ENCODE results near the gene RBKS.

RBKS gene

DNA sequence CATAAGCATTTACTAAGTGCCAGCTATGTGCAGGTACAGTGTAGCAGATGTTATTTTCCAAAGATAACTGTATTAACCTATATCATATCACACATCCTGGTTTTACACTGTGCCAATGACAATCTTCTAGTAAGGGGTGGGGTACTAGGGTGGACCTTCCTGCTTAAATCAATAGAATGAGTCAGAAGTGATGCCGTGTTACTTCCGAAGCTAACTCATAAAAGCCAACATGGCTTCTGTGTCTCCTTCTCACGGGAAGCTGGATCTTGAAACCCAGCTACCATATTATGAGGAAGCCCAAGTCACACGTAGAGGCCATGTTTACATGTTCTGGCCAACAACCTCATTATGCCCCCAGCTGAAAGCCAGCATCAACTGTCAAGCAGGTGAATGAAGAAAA lies 59.5 kb downstream of the RBKS start:
- Histone ChIP-seq H3K27ac (ENCODE audit: low read length) (no peak overlapping the region), H3K9me3 (ENCODE audit: control insufficient read depth in 2 of 2, low read length in 2 of 2) (no peaks in the 10 kb centered on the region), H3K9ac (ENCODE audit: low read length in 2 of 2) (no peak overlapping the region), H3K36me3 (ENCODE audit: control insufficient read depth in 2 of 2, insufficient read depth in 2 of 2, low read length in 2 of 2) (no peaks in the 10 kb centered on the region), H3K4me3 (ENCODE audit: low read length in 2 of 2) (no peak overlapping the region), H3K4me1 (ENCODE audit: control insufficient read depth, insufficient read depth, low read length) (no peaks in the 10 kb centered on the region), H3K27me3 (ENCODE audit: control insufficient read depth in 1 of 2, insufficient read depth in 2 of 2, low read length in 2 of 2) (no peaks in the 10 kb centered on the region)

DNA sequence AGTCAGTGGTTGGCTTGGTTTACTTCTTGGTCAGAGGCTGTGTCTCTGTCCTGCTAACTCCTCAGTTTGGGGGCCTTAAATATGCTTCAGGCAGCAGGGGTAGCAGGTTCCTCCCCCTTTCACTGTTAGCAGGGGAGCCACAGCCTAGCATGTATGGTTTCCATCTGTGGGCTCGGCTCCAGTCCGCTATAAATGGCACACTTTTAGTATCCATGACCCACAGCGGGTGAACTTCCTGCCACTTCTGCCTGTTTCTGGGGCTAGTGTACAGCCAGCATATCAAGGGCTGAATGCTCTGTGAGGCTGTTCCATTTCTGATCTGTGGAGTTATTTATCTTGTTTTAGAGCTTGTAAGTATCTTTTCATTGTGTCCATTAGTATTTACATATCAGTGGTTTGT lies 60.4 kb downstream of the RBKS start:
- no peak overlapping the region for H3K9ac ChIP-seq (ENCODE audit: low read length in 2 of 2)
- H3K4me1 ChIP-seq (ENCODE audit: control insufficient read depth, insufficient read depth, low read length): no peaks in the 10 kb centered on the region
- no peaks in the 10 kb centered on the region for H3K9me3 ChIP-seq (ENCODE audit: control insufficient read depth in 2 of 2, low read length in 2 of 2)
- no peaks in the 10 kb centered on the region for H3K27me3 ChIP-seq (ENCODE audit: control insufficient read depth in 1 of 2, insufficient read depth in 2 of 2, low read length in 2 of 2)
- no peaks in the 10 kb centered on the region for H3K36me3 ChIP-seq (ENCODE audit: control insufficient read depth in 2 of 2, insufficient read depth in 2 of 2, low read length in 2 of 2)
- no peak overlapping the region for H3K27ac ChIP-seq (ENCODE audit: low read length)
- no peak overlapping the region for H3K4me3 ChIP-seq (ENCODE audit: low read length in 2 of 2)

DNA sequence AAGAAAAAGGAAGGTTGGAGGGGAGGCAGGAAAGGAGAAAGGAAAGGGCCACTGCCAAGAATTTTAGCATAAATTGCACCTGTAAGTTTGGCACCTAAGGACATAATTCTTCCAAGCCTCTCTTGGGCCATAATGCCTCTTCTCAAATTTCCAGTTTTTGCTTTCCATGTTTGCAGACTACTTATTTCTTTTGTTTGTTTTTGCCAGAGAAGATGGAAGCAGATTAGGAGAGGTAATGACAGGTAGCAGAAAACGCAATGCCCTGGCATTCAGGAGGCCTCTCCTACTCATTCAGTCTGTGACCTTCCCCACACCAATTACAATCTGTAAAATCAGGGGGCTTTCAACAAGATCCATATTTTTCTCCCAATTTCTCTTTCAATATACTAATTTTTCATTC lies 61.9 kb downstream of the RBKS start:
- Histone ChIP-seq H3K27ac (ENCODE audit: low read length) (no peak overlapping the region), H3K36me3 (ENCODE audit: control insufficient read depth in 2 of 2, insufficient read depth in 2 of 2, low read length in 2 of 2) (no peaks in the 10 kb centered on the region), H3K27me3 (ENCODE audit: control insufficient read depth in 1 of 2, insufficient read depth in 2 of 2, low read length in 2 of 2) (no peaks in the 10 kb centered on the region), H3K9me3 (ENCODE audit: control insufficient read depth in 2 of 2, low read length in 2 of 2) (peaks cover 0 to 5% of the 10 kb centered on the region in 2 donors), H3K4me1 (ENCODE audit: control insufficient read depth, insufficient read depth, low read length) (no peaks in the 10 kb centered on the region), H3K9ac (ENCODE audit: low read length in 2 of 2) (no peak overlapping the region), H3K4me3 (ENCODE audit: low read length in 2 of 2) (no peak overlapping the region)

DNA sequence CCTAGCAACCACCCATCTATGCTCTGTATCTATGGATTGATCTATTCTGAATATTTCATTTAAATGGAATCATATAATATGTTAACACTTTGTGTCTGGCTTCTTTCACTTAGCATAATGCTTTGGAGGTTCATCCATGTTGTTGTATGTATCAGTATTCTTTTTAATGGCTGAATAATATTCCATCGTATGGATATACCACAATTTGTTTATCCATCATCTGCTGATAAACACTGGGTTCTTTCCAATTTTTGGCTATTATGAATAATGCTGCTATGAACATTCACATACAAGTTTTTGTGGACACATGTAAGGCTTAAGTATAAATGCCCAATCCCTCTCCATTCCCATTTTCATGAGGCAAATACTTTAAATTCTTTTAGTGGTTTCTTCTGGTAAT lies 65.8 kb downstream of the RBKS start:
- Histone ChIP-seq H3K4me1 (ENCODE audit: control insufficient read depth, insufficient read depth, low read length) (no peaks in the 10 kb centered on the region), H3K27me3 (ENCODE audit: control insufficient read depth in 1 of 2, insufficient read depth in 2 of 2, low read length in 2 of 2) (no peaks in the 10 kb centered on the region), H3K4me3 (ENCODE audit: low read length in 2 of 2) (no peak overlapping the region), H3K9me3 (ENCODE audit: control insufficient read depth in 2 of 2, low read length in 2 of 2) (peaks cover 0 to 5% of the 10 kb centered on the region in 2 donors), H3K9ac (ENCODE audit: low read length in 2 of 2) (no peak overlapping the region), H3K27ac (ENCODE audit: low read length) (no peak overlapping the region), H3K36me3 (ENCODE audit: control insufficient read depth in 2 of 2, insufficient read depth in 2 of 2, low read length in 2 of 2) (no peaks in the 10 kb centered on the region)

DNA sequence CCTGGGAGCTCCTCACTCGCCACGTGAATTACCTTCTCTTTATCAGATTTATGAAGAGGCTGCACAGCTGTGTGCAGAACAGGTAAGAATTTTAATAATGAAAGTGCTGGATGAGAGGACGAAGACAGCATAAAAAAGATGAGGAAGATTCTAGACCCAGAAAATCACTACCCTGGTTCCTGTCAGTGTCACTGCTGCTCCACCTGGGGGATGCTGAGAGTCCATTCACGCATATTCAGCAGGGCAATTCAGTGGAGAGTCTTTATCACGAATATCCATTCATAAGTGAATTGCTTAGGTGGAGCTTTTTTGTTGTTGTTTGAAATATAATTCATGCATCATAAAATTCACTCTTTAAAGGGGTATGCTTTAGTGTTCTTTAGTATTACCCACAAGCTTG lies 66.6 kb downstream of the RBKS start:
- Histone ChIP-seq H3K4me3 (ENCODE audit: low read length in 2 of 2) (no peak overlapping the region), H3K9ac (ENCODE audit: low read length in 2 of 2) (no peak overlapping the region), H3K36me3 (ENCODE audit: control insufficient read depth in 2 of 2, insufficient read depth in 2 of 2, low read length in 2 of 2) (no peaks in the 10 kb centered on the region), H3K27me3 (ENCODE audit: control insufficient read depth in 1 of 2, insufficient read depth in 2 of 2, low read length in 2 of 2) (no peaks in the 10 kb centered on the region), H3K27ac (ENCODE audit: low read length) (no peak overlapping the region), H3K4me1 (ENCODE audit: control insufficient read depth, insufficient read depth, low read length) (no peaks in the 10 kb centered on the region), H3K9me3 (ENCODE audit: control insufficient read depth in 2 of 2, low read length in 2 of 2) (peaks cover 0 to 5% of the 10 kb centered on the region in 2 donors)

DNA sequence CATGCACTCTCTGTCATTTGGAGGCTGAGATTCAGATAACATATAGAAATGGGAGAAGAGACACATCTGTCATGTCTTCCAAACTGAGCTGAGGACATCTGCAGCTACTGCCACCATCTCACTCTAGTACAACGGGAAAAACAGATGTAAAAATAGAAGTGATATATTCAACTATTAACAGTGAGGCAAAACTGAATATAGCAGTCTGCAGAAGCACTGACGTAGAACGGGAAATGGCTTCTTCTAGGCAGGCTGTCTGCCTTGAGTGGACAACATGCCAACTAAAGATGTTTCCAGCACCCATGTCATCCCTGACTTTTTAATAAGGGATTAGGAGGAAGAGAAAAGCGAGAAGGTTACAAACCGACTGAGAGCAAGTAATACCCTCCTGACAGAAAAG lies 67.1 kb downstream of the RBKS start:
- no peak overlapping the region for H3K27ac ChIP-seq (ENCODE audit: low read length)
- no peaks in the 10 kb centered on the region for H3K4me1 ChIP-seq (ENCODE audit: control insufficient read depth, insufficient read depth, low read length)
- no peak overlapping the region for H3K9ac ChIP-seq (ENCODE audit: low read length in 2 of 2)
- no peaks in the 10 kb centered on the region for H3K27me3 ChIP-seq (ENCODE audit: control insufficient read depth in 1 of 2, insufficient read depth in 2 of 2, low read length in 2 of 2)
- no peak overlapping the region for H3K4me3 ChIP-seq (ENCODE audit: low read length in 2 of 2)
- no peaks in the 10 kb centered on the region for H3K36me3 ChIP-seq (ENCODE audit: control insufficient read depth in 2 of 2, insufficient read depth in 2 of 2, low read length in 2 of 2)
- H3K9me3 ChIP-seq (ENCODE audit: control insufficient read depth in 2 of 2, low read length in 2 of 2): peaks cover 0 to 5% of the 10 kb centered on the region in 2 donors

DNA sequence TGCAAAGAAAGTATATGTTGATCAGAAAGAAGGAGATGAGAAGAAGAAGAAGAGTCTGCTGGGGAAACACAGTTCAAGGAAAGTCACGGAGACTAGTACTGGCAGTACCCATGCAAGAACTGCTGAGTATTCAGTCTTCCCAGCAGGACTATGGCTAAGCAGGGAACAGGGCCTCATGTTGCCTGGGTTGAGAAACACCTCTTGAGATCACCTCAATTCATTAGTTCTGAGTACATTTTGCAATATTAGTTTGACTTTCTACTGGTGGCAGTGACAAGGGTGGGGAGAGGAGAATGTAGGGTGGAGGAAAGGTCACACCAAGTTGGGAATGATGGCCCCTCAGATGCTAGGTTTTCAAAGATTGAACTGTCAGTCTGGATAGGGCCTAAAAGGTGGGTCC lies 68.1 kb downstream of the RBKS start:
- H3K9me3 ChIP-seq (ENCODE audit: control insufficient read depth in 2 of 2, low read length in 2 of 2): peaks cover 0 to 5% of the 10 kb centered on the region in 2 donors
- no peak overlapping the region for H3K27ac ChIP-seq (ENCODE audit: low read length)
- H3K27me3 ChIP-seq (ENCODE audit: control insufficient read depth in 1 of 2, insufficient read depth in 2 of 2, low read length in 2 of 2): no peaks in the 10 kb centered on the region
- H3K36me3 ChIP-seq (ENCODE audit: control insufficient read depth in 2 of 2, insufficient read depth in 2 of 2, low read length in 2 of 2): no peaks in the 10 kb centered on the region
- H3K9ac ChIP-seq (ENCODE audit: low read length in 2 of 2): no peak overlapping the region
- no peaks in the 10 kb centered on the region for H3K4me1 ChIP-seq (ENCODE audit: control insufficient read depth, insufficient read depth, low read length)
- no peak overlapping the region for H3K4me3 ChIP-seq (ENCODE audit: low read length in 2 of 2)

DNA sequence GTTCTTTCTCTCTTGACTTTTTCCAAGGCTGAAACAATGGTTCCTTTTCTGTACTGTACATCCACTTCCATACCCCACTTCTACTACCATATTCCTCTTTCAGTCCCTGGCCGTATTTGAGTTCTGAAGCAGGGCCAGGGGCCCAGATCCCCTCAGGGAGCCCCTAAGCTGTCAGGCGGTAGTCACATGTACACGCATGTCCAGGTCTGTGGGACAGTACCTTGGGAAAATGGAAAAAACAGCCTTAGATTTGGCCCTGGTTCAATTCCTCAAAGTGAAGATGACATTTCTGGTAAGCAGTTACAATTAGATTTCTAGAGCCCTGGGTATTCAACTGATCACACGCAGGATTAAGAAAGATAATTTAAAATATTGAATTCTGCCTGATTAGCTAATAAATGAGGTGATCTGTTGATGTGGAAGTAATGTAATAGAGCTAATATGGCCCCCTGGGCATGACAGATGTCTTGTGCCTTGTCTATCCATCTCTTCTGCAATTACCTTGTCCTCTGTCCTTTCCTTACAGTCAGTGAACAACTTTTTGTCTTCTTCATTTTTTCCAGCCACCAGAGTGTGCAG lies 74.2 kb downstream of the RBKS start:
- Histone ChIP-seq H3K9me3 (ENCODE audit: control insufficient read depth in 2 of 2, low read length in 2 of 2) (no peaks in the 10 kb centered on the region), H3K36me3 (ENCODE audit: control insufficient read depth in 2 of 2, insufficient read depth in 2 of 2, low read length in 2 of 2) (no peaks in the 10 kb centered on the region), H3K27me3 (ENCODE audit: control insufficient read depth in 1 of 2, insufficient read depth in 2 of 2, low read length in 2 of 2) (no peaks in the 10 kb centered on the region), H3K27ac (ENCODE audit: low read length) (no peak overlapping the region), H3K4me1 (ENCODE audit: control insufficient read depth, insufficient read depth, low read length) (no peaks in the 10 kb centered on the region), H3K9ac (ENCODE audit: low read length in 2 of 2) (no peak overlapping the region), H3K4me3 (ENCODE audit: low read length in 2 of 2) (no peak overlapping the region)

DNA sequence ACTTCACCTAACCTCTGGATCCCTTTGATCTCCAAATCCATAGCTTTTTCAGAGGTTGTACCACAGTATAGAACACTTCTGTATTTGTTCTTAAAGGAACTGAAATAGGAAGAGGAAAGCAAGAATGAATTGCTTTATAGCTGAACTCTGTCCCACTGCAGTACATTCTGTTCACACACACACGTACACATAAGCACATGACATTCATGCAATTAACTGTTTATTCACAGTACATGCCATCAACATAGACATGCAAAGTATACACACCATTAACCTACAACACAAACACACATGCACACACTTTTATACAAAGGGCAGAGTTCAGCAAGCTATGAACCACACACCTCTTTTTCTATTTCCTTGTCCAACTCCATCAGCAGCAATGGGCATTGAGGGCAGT lies 75.4 kb downstream of the RBKS start:
- no peak overlapping the region for H3K4me3 ChIP-seq (ENCODE audit: low read length in 2 of 2)
- no peaks in the 10 kb centered on the region for H3K27me3 ChIP-seq (ENCODE audit: control insufficient read depth in 1 of 2, insufficient read depth in 2 of 2, low read length in 2 of 2)
- no peak overlapping the region for H3K27ac ChIP-seq (ENCODE audit: low read length)
- no peaks in the 10 kb centered on the region for H3K36me3 ChIP-seq (ENCODE audit: control insufficient read depth in 2 of 2, insufficient read depth in 2 of 2, low read length in 2 of 2)
- no peaks in the 10 kb centered on the region for H3K9me3 ChIP-seq (ENCODE audit: control insufficient read depth in 2 of 2, low read length in 2 of 2)
- no peaks in the 10 kb centered on the region for H3K4me1 ChIP-seq (ENCODE audit: control insufficient read depth, insufficient read depth, low read length)
- no peak overlapping the region for H3K9ac ChIP-seq (ENCODE audit: low read length in 2 of 2)

DNA sequence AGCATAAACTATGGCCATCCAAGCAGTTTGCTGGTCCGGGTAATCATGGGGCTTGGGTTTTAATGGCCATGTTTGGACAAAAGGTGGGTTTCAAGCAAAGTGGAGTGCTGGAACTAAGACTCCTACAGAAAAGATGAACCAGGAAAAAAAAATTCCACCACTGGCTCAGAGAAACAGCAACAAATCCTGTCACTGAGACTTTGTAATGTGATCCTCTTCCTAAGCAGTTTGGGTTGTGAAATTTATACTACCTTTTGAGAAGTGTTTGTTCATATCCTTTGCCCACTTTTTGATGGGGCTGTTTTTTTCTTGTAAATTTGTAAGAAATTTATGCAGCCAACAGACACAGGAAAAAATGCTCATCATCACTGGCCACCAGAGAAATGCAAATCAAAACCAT lies 78.4 kb downstream of the RBKS start:
- Histone ChIP-seq H3K9ac (ENCODE audit: low read length in 2 of 2) (no peak overlapping the region), H3K27ac (ENCODE audit: low read length) (no peak overlapping the region), H3K4me3 (ENCODE audit: low read length in 2 of 2) (no peak overlapping the region), H3K4me1 (ENCODE audit: control insufficient read depth, insufficient read depth, low read length) (no peaks in the 10 kb centered on the region), H3K36me3 (ENCODE audit: control insufficient read depth in 2 of 2, insufficient read depth in 2 of 2, low read length in 2 of 2) (no peaks in the 10 kb centered on the region), H3K27me3 (ENCODE audit: control insufficient read depth in 1 of 2, insufficient read depth in 2 of 2, low read length in 2 of 2) (no peaks in the 10 kb centered on the region), H3K9me3 (ENCODE audit: control insufficient read depth in 2 of 2, low read length in 2 of 2) (no peaks in the 10 kb centered on the region)

DNA sequence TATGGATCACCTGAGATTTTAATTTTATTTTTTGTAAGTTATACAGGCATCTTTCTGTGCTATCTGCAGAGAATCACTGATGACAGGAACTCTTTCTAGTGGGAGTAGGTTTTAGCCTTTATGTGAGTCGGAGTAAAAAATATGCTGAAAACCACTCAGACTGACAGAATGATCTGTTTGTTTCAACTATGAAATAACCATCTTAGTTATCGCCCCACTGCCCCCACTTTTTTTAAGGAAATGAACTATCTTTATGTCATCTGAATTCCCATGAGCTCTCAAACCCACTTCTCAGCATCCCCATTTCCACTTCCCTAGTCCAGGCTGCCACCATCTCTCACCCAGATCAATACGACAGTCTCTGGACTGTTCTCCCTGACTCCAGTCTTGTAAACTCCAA lies 79.7 kb downstream of the RBKS start:
- Histone ChIP-seq H3K27ac (ENCODE audit: low read length) (no peak overlapping the region), H3K9me3 (ENCODE audit: control insufficient read depth in 2 of 2, low read length in 2 of 2) (no peaks in the 10 kb centered on the region), H3K9ac (ENCODE audit: low read length in 2 of 2) (no peak overlapping the region), H3K36me3 (ENCODE audit: control insufficient read depth in 2 of 2, insufficient read depth in 2 of 2, low read length in 2 of 2) (no peaks in the 10 kb centered on the region), H3K4me3 (ENCODE audit: low read length in 2 of 2) (no peak overlapping the region), H3K27me3 (ENCODE audit: control insufficient read depth in 1 of 2, insufficient read depth in 2 of 2, low read length in 2 of 2) (no peaks in the 10 kb centered on the region), H3K4me1 (ENCODE audit: control insufficient read depth, insufficient read depth, low read length) (no peaks in the 10 kb centered on the region)

Measured in stomach smooth muscle (tissue), 2 donors.